OCI-LY1 (cell line): ENCODE measurements around the gene EMX1.

Experiments
- H2AFZ ChIP-seq: fragments of 200-600 bp; sonication (generic), shearing (Covaris generic); 2 replicates; pipeline ENCODE4 v1.6.0; 2014; ENCODE audit warnings: antibody characterized with exemption, mild to moderate bottlenecking, low read length
- H3F3A ChIP-seq: fragments of 200-600 bp; sonication (generic), shearing (Covaris generic); 2 replicates; pipeline ENCODE4 v1.6.0; 2014; ENCODE audit warnings: mild to moderate bottlenecking, antibody characterized with exemption, low read length, moderate library complexity; ENCODE audit not compliant: insufficient read depth
- H3K27ac ChIP-seq: fragments of 200-600 bp; sonication (generic); 2 replicates; pipeline ENCODE4 v1.5.1; 2014; ENCODE audit warnings: low read length, mixed run types, mild to moderate bottlenecking, low read depth; ENCODE audit not compliant: poor library complexity, severe bottlenecking
- H3K27me3 ChIP-seq: fragments of 200-600 bp; sonication (generic); 2 replicates; pipeline ENCODE4 v1.6.0; 2014; ENCODE audit warnings: antibody characterized with exemption, mild to moderate bottlenecking, low read length, moderate library complexity; ENCODE audit not compliant: insufficient read depth
- H3K36me3 ChIP-seq: fragments of 200-600 bp; sonication (generic); 2 replicates; pipeline ENCODE4 v1.6.1; 2014; ENCODE audit warnings: mild to moderate bottlenecking, antibody characterized with exemption, low read length, moderate library complexity, mixed read lengths; ENCODE audit not compliant: insufficient read depth
- H3K4me1 ChIP-seq: fragments of 200-600 bp; sonication (generic); 2 replicates; pipeline ENCODE4 v1.5.1; 2014; ENCODE audit warnings: mild to moderate bottlenecking, low read length, moderate library complexity; ENCODE audit not compliant: insufficient read depth, severe bottlenecking
- H3K4me2 ChIP-seq: fragments of 200-600 bp; sonication (generic), shearing (Covaris generic); 2 replicates; pipeline ENCODE4 v1.6.1; 2014; ENCODE audit warnings: low read length
- H3K4me3 ChIP-seq: fragments of 200-600 bp; sonication (generic); 2 replicates; pipeline ENCODE4 v1.5.1; 2014; ENCODE audit warnings: low read length, low read depth, mild to moderate bottlenecking, mixed read lengths; ENCODE audit not compliant: poor library complexity, severe bottlenecking
- H3K79me2 ChIP-seq: fragments of 200-600 bp; shearing (Covaris generic); 2 replicates; pipeline ENCODE4 v1.6.1; 2016; ENCODE audit warnings: mixed run types, low read length, mixed read lengths; ENCODE audit not compliant: insufficient read depth
- H3K9ac ChIP-seq: fragments of 200-600 bp; sonication (generic), shearing (Covaris generic); 2 replicates; pipeline ENCODE4 v1.6.1; 2014; ENCODE audit warnings: mild to moderate bottlenecking, low read length, mixed read lengths
- H3K9me2 ChIP-seq: fragments of 200-600 bp; sonication (generic), shearing (Covaris generic); 2 replicates; pipeline ENCODE4 v1.6.1; 2014; ENCODE audit warnings: low read depth, mild to moderate bottlenecking, low read length, mixed read lengths
- H3K9me3 ChIP-seq: fragments of 200-600 bp; shearing (Covaris generic); 2 replicates; pipeline ENCODE4 v1.6.1; 2014; ENCODE audit warnings: low read length, mixed read lengths
- H4K20me1 ChIP-seq: fragments of 200-600 bp; sonication (generic), shearing (Covaris generic); 2 replicates; pipeline ENCODE4 v1.6.0; 2016; ENCODE audit warnings: mild to moderate bottlenecking, low read length; ENCODE audit not compliant: insufficient read depth
- EZH2 ChIP-seq: fragments of 200-600 bp; sonication (generic), shearing (Covaris generic); IDR thresholded peaks from 2 replicates; pipeline ENCODE4 v1.8.0; 2017; ENCODE audit warnings: borderline replicate concordance, mixed run types, mild to moderate bottlenecking, antibody characterized with exemption, low read length, moderate library complexity, mixed read lengths
- TF ChIP-seq, protein P1 (sequence below): fragments of 200-600 bp; sonication (generic), shearing (Covaris generic); IDR thresholded peaks from 2 replicates; pipeline ENCODE4 v1.5.1; 2017; ENCODE audit warnings: mild to moderate bottlenecking, antibody characterized with exemption, low read length, moderate library complexity, mixed read lengths

Gene EMX1

GRCh38 chr2:72891091-72891818 lies 26.1 kb upstream of the EMX1 start:
- Histone ChIP-seq H3K9ac (no peak overlapping the region), H3K4me2 (no peak overlapping the region)

GRCh38 chr2:72892506-72893173 lies 24.7 kb upstream of the EMX1 start:
- no peak overlapping the region for H3K4me2 ChIP-seq
- no peaks in the 10 kb centered on the region for H4K20me1 ChIP-seq
- H3K27ac ChIP-seq = no peak overlapping the region
- no peaks in the 10 kb centered on the region for H3K79me2 ChIP-seq
- H3F3A ChIP-seq = no peaks in the 10 kb centered on the region
- TF ChIP-seq, protein P1, sequence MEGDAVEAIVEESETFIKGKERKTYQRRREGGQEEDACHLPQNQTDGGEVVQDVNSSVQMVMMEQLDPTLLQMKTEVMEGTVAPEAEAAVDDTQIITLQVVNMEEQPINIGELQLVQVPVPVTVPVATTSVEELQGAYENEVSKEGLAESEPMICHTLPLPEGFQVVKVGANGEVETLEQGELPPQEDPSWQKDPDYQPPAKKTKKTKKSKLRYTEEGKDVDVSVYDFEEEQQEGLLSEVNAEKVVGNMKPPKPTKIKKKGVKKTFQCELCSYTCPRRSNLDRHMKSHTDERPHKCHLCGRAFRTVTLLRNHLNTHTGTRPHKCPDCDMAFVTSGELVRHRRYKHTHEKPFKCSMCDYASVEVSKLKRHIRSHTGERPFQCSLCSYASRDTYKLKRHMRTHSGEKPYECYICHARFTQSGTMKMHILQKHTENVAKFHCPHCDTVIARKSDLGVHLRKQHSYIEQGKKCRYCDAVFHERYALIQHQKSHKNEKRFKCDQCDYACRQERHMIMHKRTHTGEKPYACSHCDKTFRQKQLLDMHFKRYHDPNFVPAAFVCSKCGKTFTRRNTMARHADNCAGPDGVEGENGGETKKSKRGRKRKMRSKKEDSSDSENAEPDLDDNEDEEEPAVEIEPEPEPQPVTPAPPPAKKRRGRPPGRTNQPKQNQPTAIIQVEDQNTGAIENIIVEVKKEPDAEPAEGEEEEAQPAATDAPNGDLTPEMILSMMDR = peak; percentile 74
- no peak for TF ChIP-seq EZH2
- H3K9me3 ChIP-seq = no peaks in the 10 kb centered on the region
- no peak overlapping the region for H3K9ac ChIP-seq
- no peak overlapping the region for H2AFZ ChIP-seq
- no peaks in the 10 kb centered on the region for H3K4me1 ChIP-seq
- H3K4me3 ChIP-seq = no peak overlapping the region
- H3K9me2 ChIP-seq = no peaks in the 10 kb centered on the region
- no peaks in the 10 kb centered on the region for H3K27me3 ChIP-seq
- no peaks in the 10 kb centered on the region for H3K36me3 ChIP-seq

More at GRCh38 chr2:72891091-72891818, 26.1 kb upstream of the EMX1 start:
- no peaks in the 10 kb centered on the region for H3K4me1 ChIP-seq
- TF ChIP-seq, protein P1 = no peak
- no peak for TF ChIP-seq EZH2
- H3K9me3 ChIP-seq = no peaks in the 10 kb centered on the region
- no peaks in the 10 kb centered on the region for H3K9me2 ChIP-seq
- no peaks in the 10 kb centered on the region for H4K20me1 ChIP-seq
- H3K4me3 ChIP-seq = no peak overlapping the region
- no peaks in the 10 kb centered on the region for H3K27me3 ChIP-seq
- no peak overlapping the region for H3K27ac ChIP-seq
- H2AFZ ChIP-seq = no peak overlapping the region
- no peaks in the 10 kb centered on the region for H3F3A ChIP-seq
- H3K79me2 ChIP-seq = no peaks in the 10 kb centered on the region
- no peaks in the 10 kb centered on the region for H3K36me3 ChIP-seq

GRCh38 chr2:72893594-72894319 lies 23.6 kb upstream of the EMX1 start:
- no peaks in the 10 kb centered on the region for H3K4me1 ChIP-seq
- H3K9me2 ChIP-seq = no peaks in the 10 kb centered on the region
- H3K79me2 ChIP-seq = no peaks in the 10 kb centered on the region
- no peak overlapping the region for H3K4me3 ChIP-seq
- no peak overlapping the region for H3K27ac ChIP-seq
- H3K27me3 ChIP-seq = no peaks in the 10 kb centered on the region
- H4K20me1 ChIP-seq = no peaks in the 10 kb centered on the region
- no peaks in the 10 kb centered on the region for H3K36me3 ChIP-seq
- H3K4me2 ChIP-seq = no peak overlapping the region
- H2AFZ ChIP-seq = no peak overlapping the region
- TF ChIP-seq, protein P1 = peak; percentile 61
- TF ChIP-seq EZH2 = no peak
- no peak overlapping the region for H3K9ac ChIP-seq
- no peaks in the 10 kb centered on the region for H3F3A ChIP-seq
- H3K9me3 ChIP-seq = no peaks in the 10 kb centered on the region
